KMS-11 (cell line): ENCODE results near the gene GLMP.

ENCODE experiments used
- H2AFZ ChIP-seq: fragments of 200-600 bp; sonication (generic); 2 replicates; pipeline ENCODE4 v1.6.1; 2016; ENCODE audit warnings: antibody characterized with exemption, mixed run types, low read depth
- H3K27ac ChIP-seq: fragments of 200-600 bp; sonication (generic); 2 replicates; pipeline ENCODE4 v1.6.1; 2016; ENCODE audit warnings: mild to moderate bottlenecking, mixed run types
- H3K27me3 ChIP-seq: fragments of 200-600 bp; sonication (generic); 2 replicates; pipeline ENCODE4 v1.6.1; 2017; ENCODE audit warnings: mild to moderate bottlenecking, low read depth, mixed run types, moderate library complexity; ENCODE audit not compliant: insufficient read depth
- H3K36me3 ChIP-seq: fragments of 200-600 bp; sonication (generic); 2 replicates; pipeline ENCODE4 v1.6.1; 2017; ENCODE audit warnings: mild to moderate bottlenecking, mixed run types; ENCODE audit not compliant: insufficient read depth
- H3K4me1 ChIP-seq: fragments of 200-600 bp; sonication (generic); 2 replicates; pipeline ENCODE4 v1.6.1; 2016; ENCODE audit warnings: mild to moderate bottlenecking, low read depth, mixed run types; ENCODE audit not compliant: poor library complexity, severe bottlenecking
- H3K4me2 ChIP-seq: fragments of 200-600 bp; sonication (generic); 2 replicates; pipeline ENCODE4 v1.7.0; 2016; ENCODE audit warnings: mild to moderate bottlenecking, mixed run types
- H3K4me3 ChIP-seq: fragments of 200-600 bp; sonication (generic); IDR thresholded peaks from 2 replicates; pipeline ENCODE4 v1.6.1; 2017; ENCODE audit warnings: low read depth, low read length, mixed read lengths; ENCODE audit not compliant: insufficient read depth
- H3K79me2 ChIP-seq: fragments of 200-600 bp; sonication (generic); 2 replicates; pipeline ENCODE4 v1.6.1; 2016; ENCODE audit warnings: low read depth, mixed run types; ENCODE audit not compliant: insufficient read depth
- H3K9ac ChIP-seq: fragments of 200-600 bp; sonication (generic); 2 replicates; pipeline ENCODE4 v1.6.1; 2016; ENCODE audit warnings: mild to moderate bottlenecking, mixed run types
- H4K20me1 ChIP-seq: fragments of 200-600 bp; sonication (generic); 2 replicates; pipeline ENCODE4 v1.6.1; 2016; ENCODE audit warnings: mild to moderate bottlenecking, mixed run types; ENCODE audit not compliant: insufficient read depth
- CTCF ChIP-seq: fragments of 200-600 bp; sonication (generic); conservative IDR thresholded peaks from 2 replicates; pipeline ENCODE4 v1.6.1; 2017; ENCODE audit warnings: low read depth, mild to moderate bottlenecking, antibody characterized with exemption, low read length, moderate library complexity, mixed read lengths

GLMP gene

GRCh38 chr1:156305215-156305614, 9.7 kb upstream of the GLMP start:
- no peaks in the 10 kb centered on the region for H3K4me1 ChIP-seq

GRCh38 chr1:156303241-156303640, 7.8 kb upstream of the GLMP start:
- H3K9ac ChIP-seq: no peak overlapping the region
- peaks cover 23% of the 10 kb centered on the region; the same call in 1 of the 2 replicates for H3K36me3 ChIP-seq
- no peaks in the 10 kb centered on the region for H3K79me2 ChIP-seq
- H4K20me1 ChIP-seq: no peaks in the 10 kb centered on the region
- H3K27me3 ChIP-seq: no peaks in the 10 kb centered on the region
- no peak overlapping the region for H3K4me3 ChIP-seq
- no peaks in the 10 kb centered on the region for H3K4me1 ChIP-seq
- H2AFZ ChIP-seq: no peak overlapping the region
- no peak for TF ChIP-seq CTCF
- no peak overlapping the region for H3K27ac ChIP-seq
- H3K4me2 ChIP-seq: no peak overlapping the region

More at GRCh38 chr1:156305215-156305614, 9.7 kb upstream of the GLMP start:
- no peak overlapping the region for H2AFZ ChIP-seq
- H3K27ac ChIP-seq: no peak overlapping the region
- no peak overlapping the region for H3K4me2 ChIP-seq
- peaks cover 38% of the 10 kb centered on the region; the same call in 1 of the 2 replicates for H3K36me3 ChIP-seq
- H3K79me2 ChIP-seq: no peaks in the 10 kb centered on the region
- no peaks in the 10 kb centered on the region for H3K27me3 ChIP-seq
- no peak for TF ChIP-seq CTCF
- H3K4me3 ChIP-seq: no peak overlapping the region
- H4K20me1 ChIP-seq: no peaks in the 10 kb centered on the region
- H3K9ac ChIP-seq: no peak overlapping the region

- no peaks in the 10 kb centered on the region for H3K79me2 ChIP-seq
- TF ChIP-seq CTCF: no peak
- H4K20me1 ChIP-seq: no peaks in the 10 kb centered on the region
- no peak within 1 kb of the TSS for H2AFZ ChIP-seq
- no peak within 1 kb of the TSS for H3K9ac ChIP-seq
- H3K4me2 ChIP-seq: no peak within 1 kb of the TSS
- no peaks in the 10 kb centered on the region for H3K36me3 ChIP-seq
- H3K27ac ChIP-seq: no peak within 1 kb of the TSS
- no peaks in the 10 kb centered on the region for H3K4me1 ChIP-seq
- H3K4me3 ChIP-seq: no peak within 1 kb of the TSS
- no peaks in the 10 kb centered on the region for H3K27me3 ChIP-seq
Measured at GRCh38 chr1:156298852-156299357, 3.4 kb upstream of the GLMP start, which contains the start of gene VHLL. Gene VHLL, minus strand, starts transcription at chr1:156299307. Its CDS starts 118 bp downstream, at chr1:156299189.

- H3K4me1 ChIP-seq: peaks cover 15% of the 10 kb centered on the region
- no peaks in the 10 kb centered on the region for H3K79me2 ChIP-seq
- TF ChIP-seq CTCF: no peak
- H3K4me3 ChIP-seq: no peak overlapping the region
- no peaks in the 10 kb centered on the region for H3K27me3 ChIP-seq
- H3K27ac ChIP-seq: no peak overlapping the region
- H3K36me3 ChIP-seq: no peaks in the 10 kb centered on the region
- no peak overlapping the region for H2AFZ ChIP-seq
- no peak overlapping the region for H3K9ac ChIP-seq
- no peak overlapping the region for H3K4me2 ChIP-seq
- H4K20me1 ChIP-seq: no peaks in the 10 kb centered on the region
Measured at GRCh38 chr1:156293895-156294294, 1.6 kb downstream of the GLMP start.
